ENCODE measurements around the gene MTF1. TPM values are rescaled to one million over a fixed set of nuclear protein-coding genes. Genes with fewer than 3 reads are reported as not detected.

Gene MTF1
- total RNA-seq, 4 donors from 2014 or later: 6.1 to 9.0 (median 7.8) TPM

GRCh38 chr1:37764888-37765441 is 94.4 kb downstream of the MTF1 start, which contains the start of gene EPHA10:
Gene EPHA10, minus strand, starts transcription at chr1:37765120. Its CDS starts 54 bp downstream, at chr1:37765066.
- peaks cover 0 to 12% (median 2%) of the 10 kb centered on the region in 4 donors for H3K4me1 ChIP-seq
- no peak for DNase-seq (ENCODE audit: low spot score in 2 of 2)
- WGBS, 2 donors: 3% methylated on average over 18 to 26 of the region's 33 CpGs
- H3K9me3 ChIP-seq: peaks cover 0 to 12% (median 0%) of the 10 kb centered on the region in 4 donors
- no peaks in the 10 kb centered on the region for H3K36me3 ChIP-seq
- peaks cover 0 to 95% of the 10 kb centered on the region in 2 donors for H3K27me3 ChIP-seq
- H3K4me3 ChIP-seq: no peak within 1 kb of the TSS
- TF ChIP-seq EP300 (IDR thresholded peaks at IDR 0.05) (no peak), POLR2A (IDR thresholded peaks at IDR 0.05) (no peak), CTCF (IDR thresholded peaks at IDR 0.05) (no peak)
- H3K27ac ChIP-seq: no peak within 1 kb of the TSS

GRCh38 chr1:37764414-37764825 is 95.0 kb downstream of the MTF1 start:
- no peak for TF ChIP-seq EP300 (IDR thresholded peaks at IDR 0.05)
- no peak for TF ChIP-seq CTCF (IDR thresholded peaks at IDR 0.05)
- no peak for TF ChIP-seq POLR2A (IDR thresholded peaks at IDR 0.05)
- Histone ChIP-seq H3K27ac (no peak overlapping the region), H3K9me3 (peaks cover 0 to 12% (median 0%) of the 10 kb centered on the region in 4 donors), H3K27me3 (peaks cover 0 to 95% of the 10 kb centered on the region in 2 donors), H3K4me1 (peaks cover 0 to 12% (median 2%) of the 10 kb centered on the region in 4 donors), H3K36me3 (no peaks in the 10 kb centered on the region), H3K4me3 (no peak overlapping the region)
- 5 to 6% methylated on average over 29 of the region's 29 CpGs for WGBS, 2 donors
- DNase-seq (ENCODE audit: low spot score in 2 of 2): no peak

- Histone ChIP-seq H3K4me1 (peaks cover 0 to 12% (median 2%) of the 10 kb centered on the region in 4 donors), H3K36me3 (no peaks in the 10 kb centered on the region), H3K9me3 (peaks cover 0 to 12% (median 0%) of the 10 kb centered on the region in 4 donors), H3K27me3 (peaks cover 0 to 95% of the 10 kb centered on the region in 2 donors), H3K27ac (no peak overlapping the region), H3K4me3 (no peak overlapping the region)
- no peak for TF ChIP-seq CTCF (IDR thresholded peaks at IDR 0.05)
- TF ChIP-seq POLR2A (IDR thresholded peaks at IDR 0.05): no peak
- no peak for TF ChIP-seq EP300 (IDR thresholded peaks at IDR 0.05)
- 23 to 28% methylated on average over 23 to 24 of the region's 25 CpGs for WGBS, 2 donors
- DNase-seq (ENCODE audit: low spot score in 2 of 2): no peak
Measured at GRCh38 chr1:37763791-37764413, 95.5 kb downstream of the MTF1 start.

GRCh38 chr1:37762516-37762915 is 96.9 kb downstream of the MTF1 start:
- peaks cover 0 to 94% of the 10 kb centered on the region in 2 donors for H3K27me3 ChIP-seq
- no peaks in the 10 kb centered on the region for H3K36me3 ChIP-seq
- H3K9me3 ChIP-seq: peaks cover 0 to 12% (median 0%) of the 10 kb centered on the region in 4 donors
- no peak overlapping the region for H3K4me3 ChIP-seq
- peaks cover 0 to 12% (median 2%) of the 10 kb centered on the region in 4 donors for H3K4me1 ChIP-seq
- WGBS, 2 donors: 55 to 60% methylated on average over 2 of the region's 2 CpGs
- DNase-seq (ENCODE audit: low spot score in 2 of 2): no peak
- H3K27ac ChIP-seq: no peak overlapping the region
- TF ChIP-seq EP300 (IDR thresholded peaks at IDR 0.05): no peak
- TF ChIP-seq CTCF (IDR thresholded peaks at IDR 0.05): no peak
- no peak for TF ChIP-seq POLR2A (IDR thresholded peaks at IDR 0.05)

Data from tibial nerve (tissue), 4 donors.